ENCODE data around the gene TLR3. TPM values are rescaled to one million over a fixed set of nuclear protein-coding genes. Genes with fewer than 3 reads are reported as not detected.

Gene TLR3
- total RNA-seq, 1 donor from 2014 or later = 1.9 TPM

- Mint-ChIP-seq H3K4me3 (ENCODE audit: unreplicated experiment) (no peak overlapping the region), H3K36me3 (ENCODE audit: low read depth, unreplicated experiment) (no peaks in the 10 kb centered on the region), H3K9me3 (ENCODE audit: unreplicated experiment) (peaks cover 2% of the 10 kb centered on the region), H3K27me3 (ENCODE audit: low read depth, unreplicated experiment) (peaks cover 23% of the 10 kb centered on the region), H3K4me1 (ENCODE audit: low read depth, unreplicated experiment) (peaks cover 7% of the 10 kb centered on the region), H3K27ac (ENCODE audit: unreplicated experiment) (no peak overlapping the region)
- FAIRE-seq = no peak
- no peak overlapping the region for H2AFZ ChIP-seq (ENCODE audit: low read depth, low read length)
- H3K27ac ChIP-seq (ENCODE audit: low read depth, low read length) = no peak overlapping the region
- no peaks in the 10 kb centered on the region for H3K4me1 ChIP-seq (ENCODE audit: insufficient read depth, low read length)
- H3K27me3 ChIP-seq (ENCODE audit: insufficient read depth, low read length) = peaks cover 18% of the 10 kb centered on the region
- TF ChIP-seq EZH2 (IDR thresholded peaks at IDR 0.05; ENCODE audit: insufficient read depth, low read length) (no peak), CTCF (IDR thresholded peaks at IDR 0.05; ENCODE audit: insufficient read depth, low read depth, low read length) (no peak)
- H3K9me3 ChIP-seq (ENCODE audit: insufficient read depth, low read depth, low read length) = no peaks in the 10 kb centered on the region
- H3K4me2 ChIP-seq (ENCODE audit: low read length) = no peak overlapping the region
- H3K4me3 ChIP-seq (ENCODE audit: insufficient read depth, low read depth, low read length) = no peak overlapping the region
- H3K79me2 ChIP-seq (ENCODE audit: insufficient read depth, low read length) = no peaks in the 10 kb centered on the region
- DNase-seq (ENCODE audit: low read depth) = no peak
- H3K9ac ChIP-seq (ENCODE audit: low read length) = no peak overlapping the region
- no peaks in the 10 kb centered on the region for H3K36me3 ChIP-seq (ENCODE audit: insufficient read depth, low read length)
- no peaks in the 10 kb centered on the region for H4K20me1 ChIP-seq (ENCODE audit: insufficient read depth, low read length)
Measured at GRCh38 chr4:186108391-186108790, 39.4 kb downstream of the TLR3 start.

- FAIRE-seq = no peak
- Histone ChIP-seq H4K20me1 (ENCODE audit: insufficient read depth, low read length) (no peaks in the 10 kb centered on the region), H3K27me3 (ENCODE audit: insufficient read depth, low read length) (peaks cover 13% of the 10 kb centered on the region), H3K36me3 (ENCODE audit: insufficient read depth, low read length) (no peaks in the 10 kb centered on the region), H3K27ac (ENCODE audit: low read depth, low read length) (no peak overlapping the region), H3K4me2 (ENCODE audit: low read length) (no peak overlapping the region), H3K4me1 (ENCODE audit: insufficient read depth, low read length) (no peaks in the 10 kb centered on the region), H3K9ac (ENCODE audit: low read length) (no peak overlapping the region), H2AFZ (ENCODE audit: low read depth, low read length) (no peak overlapping the region), H3K79me2 (ENCODE audit: insufficient read depth, low read length) (no peaks in the 10 kb centered on the region), H3K4me3 (ENCODE audit: insufficient read depth, low read depth, low read length) (no peak overlapping the region), H3K9me3 (ENCODE audit: insufficient read depth, low read depth, low read length) (no peaks in the 10 kb centered on the region)
- Mint-ChIP-seq H3K27me3 (ENCODE audit: low read depth, unreplicated experiment) (peaks cover 16% of the 10 kb centered on the region), H3K27ac (ENCODE audit: unreplicated experiment) (no peak overlapping the region), H3K4me3 (ENCODE audit: unreplicated experiment) (no peak overlapping the region), H3K36me3 (ENCODE audit: low read depth, unreplicated experiment) (no peaks in the 10 kb centered on the region), H3K9me3 (ENCODE audit: unreplicated experiment) (peaks cover 2% of the 10 kb centered on the region), H3K4me1 (ENCODE audit: low read depth, unreplicated experiment) (peaks cover 7% of the 10 kb centered on the region)
- no peak for TF ChIP-seq CTCF (IDR thresholded peaks at IDR 0.05; ENCODE audit: insufficient read depth, low read depth, low read length)
- no peak for TF ChIP-seq EZH2 (IDR thresholded peaks at IDR 0.05; ENCODE audit: insufficient read depth, low read length)
- DNase-seq (ENCODE audit: low read depth) = no peak
Measured at GRCh38 chr4:186109245-186109644, 40.3 kb downstream of the TLR3 start.

GRCh38 chr4:186116697-186117096 is 47.7 kb downstream of the TLR3 start:
- no peak for TF ChIP-seq EZH2 (IDR thresholded peaks at IDR 0.05; ENCODE audit: insufficient read depth, low read length)
- no peak for TF ChIP-seq CTCF (IDR thresholded peaks at IDR 0.05; ENCODE audit: insufficient read depth, low read depth, low read length)
- Histone ChIP-seq H3K4me1 (ENCODE audit: insufficient read depth, low read length) (no peaks in the 10 kb centered on the region), H3K4me3 (ENCODE audit: insufficient read depth, low read depth, low read length) (no peak overlapping the region), H4K20me1 (ENCODE audit: insufficient read depth, low read length) (no peaks in the 10 kb centered on the region), H3K27ac (ENCODE audit: low read depth, low read length) (no peak overlapping the region), H3K9me3 (ENCODE audit: insufficient read depth, low read depth, low read length) (no peaks in the 10 kb centered on the region), H2AFZ (ENCODE audit: low read depth, low read length) (no peak overlapping the region), H3K9ac (ENCODE audit: low read length) (no peak overlapping the region), H3K27me3 (ENCODE audit: insufficient read depth, low read length) (peaks cover 6% of the 10 kb centered on the region), H3K36me3 (ENCODE audit: insufficient read depth, low read length) (no peaks in the 10 kb centered on the region), H3K4me2 (ENCODE audit: low read length) (no peak overlapping the region), H3K79me2 (ENCODE audit: insufficient read depth, low read length) (no peaks in the 10 kb centered on the region)
- Mint-ChIP-seq H3K27me3 (ENCODE audit: low read depth, unreplicated experiment) (peaks cover 4% of the 10 kb centered on the region), H3K4me1 (ENCODE audit: low read depth, unreplicated experiment) (no peaks in the 10 kb centered on the region), H3K4me3 (ENCODE audit: unreplicated experiment) (no peak overlapping the region), H3K36me3 (ENCODE audit: low read depth, unreplicated experiment) (no peaks in the 10 kb centered on the region), H3K9me3 (ENCODE audit: unreplicated experiment) (no peaks in the 10 kb centered on the region), H3K27ac (ENCODE audit: unreplicated experiment) (no peak overlapping the region)
- no peak for FAIRE-seq
- no peak for DNase-seq (ENCODE audit: low read depth)
